ENCODE data around the gene ANKRD34C. TPM values are rescaled to one million over a fixed set of nuclear protein-coding genes. Genes with fewer than 3 reads are reported as not detected.
A peak's percentile ranks its signal among the peaks of the same experiment; 100 is the strongest.

The ANKRD34C gene
- polyA plus RNA-seq, 1 donor (not counting 4 experiments of a cell fraction or from before 2014, with no cell fraction given): not detected

DNA sequence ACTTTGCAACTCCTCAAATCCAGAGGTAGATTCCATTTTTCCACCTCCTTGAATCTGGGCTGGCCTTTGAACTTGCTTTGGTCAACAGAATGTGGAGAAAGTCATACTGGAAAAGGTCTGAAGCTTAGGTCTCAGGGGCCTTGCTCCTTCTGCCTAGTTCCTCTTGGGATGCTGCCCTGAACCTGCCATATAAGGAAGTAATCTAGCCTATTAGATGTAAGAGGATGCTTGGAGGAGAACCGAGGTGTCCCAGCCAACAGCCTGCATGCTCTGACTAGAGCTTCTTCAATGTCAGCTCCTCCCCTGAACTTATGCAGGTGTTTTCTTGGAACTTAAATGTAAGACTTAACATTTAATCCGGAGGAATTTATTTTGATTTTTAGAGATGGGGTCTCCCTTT, 26.4 kb downstream of the ANKRD34C start:
- Histone ChIP-seq H3K4me1 (ENCODE audit: control insufficient read depth, extremely low read depth, insufficient read depth, low read length) (peaks cover 17% of the 10 kb centered on the region), H3K4me3 (ENCODE audit: control insufficient read depth in 2 of 3, extremely low read depth in 1 of 3, insufficient read depth in 2 of 3, low read depth in 1 of 3, low read length in 3 of 3) (no peak overlapping the region), H3K79me2 (ENCODE audit: control insufficient read depth, insufficient read depth, low read length) (peaks cover 27% of the 10 kb centered on the region), H3K9me3 (ENCODE audit: control insufficient read depth, low read depth, low read length) (no peaks in the 10 kb centered on the region), H3K9ac (ENCODE audit: control insufficient read depth, extremely low read depth, insufficient read depth, low read length) (no peak overlapping the region), H3K27me3 (ENCODE audit: control insufficient read depth, extremely low read depth, insufficient read depth, low read length) (peaks cover 16% of the 10 kb centered on the region), H3K9me1 (ENCODE audit: control insufficient read depth, extremely low read depth, insufficient read depth, low read length) (no peaks in the 10 kb centered on the region), H2AFZ (ENCODE audit: control insufficient read depth, low read length) (no peak overlapping the region), H3K27ac (ENCODE audit: control insufficient read depth, insufficient read depth, low read length) (no peak overlapping the region), H4K20me1 (ENCODE audit: control insufficient read depth, extremely low read depth, insufficient read depth, low read length) (no peaks in the 10 kb centered on the region), H3K36me3 (ENCODE audit: control insufficient read depth in 2 of 2, extremely low read depth in 1 of 2, insufficient read depth in 2 of 2, low read length in 2 of 2) (peaks cover 2 to 5% of the 10 kb centered on the region in 2 experiments), H3K4me2 (ENCODE audit: control insufficient read depth, extremely low read depth, insufficient read depth, low read depth, low read length) (no peak overlapping the region)
- no peak for DNase-seq (ENCODE audit: low read depth, low spot score)
- dilution Hi-C loops (cut with MboI; ENCODE audit: extremely low pct_ligation_motif_present, low sequenced_read_pairs): no loop called here
- TF ChIP-seq, protein P1, sequence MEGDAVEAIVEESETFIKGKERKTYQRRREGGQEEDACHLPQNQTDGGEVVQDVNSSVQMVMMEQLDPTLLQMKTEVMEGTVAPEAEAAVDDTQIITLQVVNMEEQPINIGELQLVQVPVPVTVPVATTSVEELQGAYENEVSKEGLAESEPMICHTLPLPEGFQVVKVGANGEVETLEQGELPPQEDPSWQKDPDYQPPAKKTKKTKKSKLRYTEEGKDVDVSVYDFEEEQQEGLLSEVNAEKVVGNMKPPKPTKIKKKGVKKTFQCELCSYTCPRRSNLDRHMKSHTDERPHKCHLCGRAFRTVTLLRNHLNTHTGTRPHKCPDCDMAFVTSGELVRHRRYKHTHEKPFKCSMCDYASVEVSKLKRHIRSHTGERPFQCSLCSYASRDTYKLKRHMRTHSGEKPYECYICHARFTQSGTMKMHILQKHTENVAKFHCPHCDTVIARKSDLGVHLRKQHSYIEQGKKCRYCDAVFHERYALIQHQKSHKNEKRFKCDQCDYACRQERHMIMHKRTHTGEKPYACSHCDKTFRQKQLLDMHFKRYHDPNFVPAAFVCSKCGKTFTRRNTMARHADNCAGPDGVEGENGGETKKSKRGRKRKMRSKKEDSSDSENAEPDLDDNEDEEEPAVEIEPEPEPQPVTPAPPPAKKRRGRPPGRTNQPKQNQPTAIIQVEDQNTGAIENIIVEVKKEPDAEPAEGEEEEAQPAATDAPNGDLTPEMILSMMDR (optimal IDR thresholded peaks at IDR 0.05 in 1 of 3, IDR thresholded peaks at IDR 0.05 in 1 of 3, conservative IDR thresholded peaks at IDR 0.05 in 1 of 3; ENCODE audit: extremely low read depth in 1 of 3, insufficient read depth in 2 of 3, low read length in 3 of 3): no peak
- TF ChIP-seq EZH2 (IDR thresholded peaks at IDR 0.05; ENCODE audit: low read length): no peak
- no peak for FAIRE-seq

DNA sequence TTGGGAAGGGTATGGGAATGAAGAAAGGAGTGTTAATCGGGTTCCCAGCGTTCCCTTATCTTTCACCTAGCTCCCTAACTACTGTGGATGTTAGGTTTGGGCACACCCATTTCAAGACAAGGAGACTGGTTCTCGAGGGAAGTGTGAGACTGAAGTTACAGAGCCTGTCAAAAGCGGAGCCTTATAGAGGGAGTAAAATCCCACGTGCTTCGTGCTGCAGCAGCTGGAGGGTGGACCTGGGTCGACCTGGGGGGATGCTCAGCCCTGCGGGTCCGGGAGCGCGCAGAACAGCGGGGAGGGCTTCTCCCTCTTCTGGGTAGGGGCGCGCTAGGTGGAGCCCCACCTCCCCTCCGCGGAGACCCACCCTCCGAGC, 28.1 kb downstream of the ANKRD34C start:
- Histone ChIP-seq H3K9me3 (ENCODE audit: control insufficient read depth, low read depth, low read length) (no peaks in the 10 kb centered on the region), H3K9me1 (ENCODE audit: control insufficient read depth, extremely low read depth, insufficient read depth, low read length) (no peaks in the 10 kb centered on the region), H2AFZ (ENCODE audit: control insufficient read depth, low read length) (peak overlapping the region; percentile 93), H3K79me2 (ENCODE audit: control insufficient read depth, insufficient read depth, low read length) (peaks cover 32% of the 10 kb centered on the region), H4K20me1 (ENCODE audit: control insufficient read depth, extremely low read depth, insufficient read depth, low read length) (no peaks in the 10 kb centered on the region), H3K27ac (ENCODE audit: control insufficient read depth, insufficient read depth, low read length) (no peak overlapping the region), H3K9ac (ENCODE audit: control insufficient read depth, extremely low read depth, insufficient read depth, low read length) (no peak overlapping the region), H3K4me2 (ENCODE audit: control insufficient read depth, extremely low read depth, insufficient read depth, low read depth, low read length) (peak overlapping the region; percentile 79), H3K4me1 (ENCODE audit: control insufficient read depth, extremely low read depth, insufficient read depth, low read length) (peaks cover 33% of the 10 kb centered on the region), H3K4me3 (ENCODE audit: control insufficient read depth in 2 of 3, extremely low read depth in 1 of 3, insufficient read depth in 2 of 3, low read depth in 1 of 3, low read length in 3 of 3) (peak overlapping the region; percentile 72 to 89 (median 84)), H3K36me3 (ENCODE audit: control insufficient read depth in 2 of 2, extremely low read depth in 1 of 2, insufficient read depth in 2 of 2, low read length in 2 of 2) (peaks cover 7 to 13% of the 10 kb centered on the region in 2 experiments), H3K27me3 (ENCODE audit: control insufficient read depth, extremely low read depth, insufficient read depth, low read length) (peaks cover 11% of the 10 kb centered on the region)
- FAIRE-seq (no peak), DNase-seq (ENCODE audit: low read depth, low spot score) (no peak)
- dilution Hi-C loops (cut with MboI; ENCODE audit: extremely low pct_ligation_motif_present, low sequenced_read_pairs): no loop called here
- no peak for TF ChIP-seq EZH2 (IDR thresholded peaks at IDR 0.05; ENCODE audit: low read length)
- TF ChIP-seq, protein P1 (optimal IDR thresholded peaks at IDR 0.05 in 1 of 3, IDR thresholded peaks at IDR 0.05 in 1 of 3, conservative IDR thresholded peaks at IDR 0.05 in 1 of 3; ENCODE audit: extremely low read depth in 1 of 3, insufficient read depth in 2 of 3, low read length in 3 of 3): no peak
